ENCODE results near the gene DIP2A. TPM values are rescaled to one million over a fixed set of nuclear protein-coding genes. Genes with fewer than 3 reads are reported as not detected.
A peak's percentile ranks its signal among the peaks of the same experiment; 100 is the strongest.
"Not testable (repeated sequence)": the region's sequence is repeated elsewhere in the genome, so short reads cannot be mapped to it uniquely, and the experiment has no call there.

Gene DIP2A
- total RNA-seq, 2 experiments from 2014 or later, result 32.0 to 35.3 TPM

GRCh38 chr21:46498335-46499050 is 39.8 kb downstream of the DIP2A start:
- Mint-ChIP-seq H3K36me3 (peaks cover 29% of the 10 kb centered on the region), H3K27ac (no peak overlapping the region), H3K4me1 (ENCODE audit: low read depth) (peaks cover 21% of the 10 kb centered on the region), H3K4me3 (no peak overlapping the region), H3K27me3 (no peaks in the 10 kb centered on the region), H3K9me3 (no peaks in the 10 kb centered on the region)
- POLR2A ChIA-PET, result interaction anchor here (1.1 kb wide), 1 partner anchor 41 kb away, joined by 3 read pairs; no protein-coding TSS in a partner anchor
- CTCF ChIA-PET, result interaction anchor here (0.7 kb wide), 1 partner anchor 184 kb away, joined by 3 read pairs; no protein-coding TSS in a partner anchor
- intact Hi-C loops (cut with micrococcal nuclease), result no loop called here
- no peak for DNase-seq

DNA sequence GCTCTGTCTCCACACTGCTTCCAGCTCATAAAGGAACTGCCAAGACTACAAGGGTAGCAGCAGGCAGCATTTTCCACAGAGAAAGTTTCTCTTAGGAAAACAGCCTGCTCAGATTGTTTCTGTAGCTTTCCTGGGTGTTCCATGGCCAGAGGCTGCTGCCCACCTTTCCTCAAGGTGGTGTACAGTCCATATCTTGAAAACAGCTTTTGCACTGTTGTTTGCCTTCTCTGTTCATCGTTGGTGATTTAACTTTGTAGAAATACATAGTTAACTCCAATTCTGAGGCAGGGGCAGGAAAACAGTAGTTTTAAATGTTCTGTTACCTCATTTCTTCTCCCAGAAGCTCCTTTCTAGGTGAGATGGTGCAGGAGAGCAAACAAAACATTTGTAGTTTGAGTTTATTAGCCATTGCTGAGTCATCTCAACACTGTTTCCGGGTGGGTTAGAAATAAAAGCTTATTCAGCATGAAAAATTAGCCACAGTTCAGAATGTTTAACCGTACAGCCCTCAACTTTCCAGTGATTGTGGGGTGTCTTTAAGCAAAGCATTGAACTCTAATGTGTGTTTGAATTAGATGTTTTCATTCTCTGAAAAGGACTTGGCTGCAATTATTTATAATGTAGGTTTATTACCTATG is 41.7 kb downstream of the DIP2A start:
- intact Hi-C loops (cut with micrococcal nuclease), result no loop called here
- Mint-ChIP-seq H3K27ac (peak overlapping the region; percentile 7), H3K4me3 (no peak overlapping the region), H3K4me1 (ENCODE audit: low read depth) (peaks cover 29% of the 10 kb centered on the region), H3K36me3 (peaks cover 26% of the 10 kb centered on the region), H3K9me3 (no peaks in the 10 kb centered on the region), H3K27me3 (no peaks in the 10 kb centered on the region)
- ChIA-PET CTCF (no interaction called here), POLR2A (interaction anchor here (1.0 to 1.7 kb wide), 3 partner anchors 10 to 43 kb away, joined by 3 to 5 read pairs (median 3); no protein-coding TSS in a partner anchor)
- DNase-seq, result no peak

DNA sequence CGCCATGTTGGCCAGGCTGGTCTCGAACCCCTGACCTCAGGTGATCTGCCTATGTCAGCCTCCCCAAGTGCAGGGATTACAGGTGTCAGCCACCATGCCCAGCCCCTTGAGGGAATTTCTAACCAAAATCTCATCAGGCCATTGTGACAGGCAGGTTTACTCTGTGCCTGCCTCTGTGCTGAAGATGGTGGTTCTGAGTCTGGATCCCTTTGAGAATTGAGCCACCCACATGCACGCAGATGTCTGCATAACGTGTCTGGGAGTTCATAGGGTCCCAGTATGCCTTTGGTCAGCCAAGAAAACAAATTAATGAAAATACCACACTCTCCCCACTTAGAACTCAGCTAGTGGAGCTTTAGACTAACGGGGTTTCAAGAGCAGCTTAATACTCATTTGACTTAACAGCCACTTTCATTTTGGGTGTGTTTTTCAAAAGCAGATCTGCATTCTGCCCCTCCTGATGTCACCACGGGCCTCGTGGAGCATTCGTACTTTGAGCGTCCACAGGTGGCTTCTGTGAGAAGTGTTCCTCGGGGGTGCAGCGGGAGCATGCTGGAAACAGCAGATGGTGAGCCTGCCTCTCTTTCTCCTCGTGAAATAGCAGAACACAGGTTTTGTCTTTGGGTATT is 45.3 kb downstream of the DIP2A start:
- ChIA-PET POLR2A (no interaction called here), CTCF (no interaction called here)
- Mint-ChIP-seq H3K9me3 (no peaks in the 10 kb centered on the region), H3K4me1 (ENCODE audit: low read depth) (peaks cover 32% of the 10 kb centered on the region), H3K4me3 (no peak overlapping the region), H3K27me3 (no peaks in the 10 kb centered on the region), H3K27ac (peak overlapping the region; percentile 51), H3K36me3 (peaks cover 20% of the 10 kb centered on the region)
- intact Hi-C loops (cut with micrococcal nuclease), result no loop called here
- DNase-seq, result no peak

- ChIA-PET CTCF (no interaction called here), POLR2A (no interaction called here)
- peaks cover 29% of the 10 kb centered on the region for H3K4me1 Mint-ChIP-seq (ENCODE audit: low read depth)
- no peaks in the 10 kb centered on the region for H3K9me3 Mint-ChIP-seq
- DNase-seq, result no peak
- H3K27me3 Mint-ChIP-seq, result no peaks in the 10 kb centered on the region
- H3K4me3 Mint-ChIP-seq, result no peak overlapping the region
- H3K36me3 Mint-ChIP-seq, result peaks cover 17% of the 10 kb centered on the region
- H3K27ac Mint-ChIP-seq, result no peak overlapping the region
- intact Hi-C loops (cut with micrococcal nuclease), result no loop called here
These were observed 46.0 kb downstream of the DIP2A start for GRCh38 chr21:46504666-46505065.

DNA sequence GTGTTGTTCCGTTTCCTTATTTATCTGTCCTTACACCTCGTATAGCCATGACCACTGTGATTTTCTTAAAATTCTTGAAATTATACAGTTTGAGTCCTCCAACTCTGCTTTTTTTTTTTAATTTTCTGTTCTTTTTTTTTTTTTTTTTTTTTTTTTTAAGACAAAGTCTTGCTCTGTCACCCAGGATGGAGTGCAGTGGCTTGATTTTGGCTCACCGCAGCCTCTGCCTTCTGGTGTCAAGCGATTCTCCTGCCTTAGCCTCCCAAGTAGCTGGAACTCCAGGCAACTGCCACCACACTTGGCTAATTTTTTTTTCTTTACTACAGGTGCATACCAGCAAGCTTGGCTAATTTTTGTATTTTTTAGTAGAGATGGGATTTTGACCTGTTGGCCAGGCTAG is 48.9 kb downstream of the DIP2A start:
- Mint-ChIP-seq H3K27me3 (no peaks in the 10 kb centered on the region), H3K4me3 (no peak overlapping the region), H3K9me3 (no peaks in the 10 kb centered on the region), H3K4me1 (ENCODE audit: low read depth) (peaks cover 16% of the 10 kb centered on the region), H3K36me3 (peaks cover 23% of the 10 kb centered on the region), H3K27ac (no peak overlapping the region)
- POLR2A ChIA-PET, result no interaction called here
- no peak for DNase-seq
- intact Hi-C loops (cut with micrococcal nuclease), result no loop called here
- CTCF ChIA-PET, result no interaction called here

GRCh38 chr21:46509741-46510502 is 51.2 kb downstream of the DIP2A start:
- no peaks in the 10 kb centered on the region for H3K9me3 Mint-ChIP-seq
- intact Hi-C loops (cut with micrococcal nuclease), result no loop called here
- POLR2A ChIA-PET, result interaction anchor here (0.9 kb wide), 1 partner anchor 9 kb away, joined by 3 read pairs; no protein-coding TSS in a partner anchor
- CTCF ChIA-PET, result no interaction called here
- peaks cover 8% of the 10 kb centered on the region for H3K4me1 Mint-ChIP-seq (ENCODE audit: low read depth)
- peaks cover 22% of the 10 kb centered on the region for H3K36me3 Mint-ChIP-seq
- no peak overlapping the region for H3K27ac Mint-ChIP-seq
- H3K4me3 Mint-ChIP-seq, result no peak overlapping the region
- no peak for DNase-seq
- H3K27me3 Mint-ChIP-seq, result no peaks in the 10 kb centered on the region

GRCh38 chr21:46515109-46515508 is 56.4 kb downstream of the DIP2A start:
- no peak overlapping the region for H3K4me3 Mint-ChIP-seq
- DNase-seq, result peak; percentile 19
- H3K4me1 Mint-ChIP-seq (ENCODE audit: low read depth), result peaks cover 7% of the 10 kb centered on the region
- H3K27me3 Mint-ChIP-seq, result no peaks in the 10 kb centered on the region
- ChIA-PET CTCF (no interaction called here), POLR2A (no interaction called here)
- peak overlapping the region; percentile 38 for H3K27ac Mint-ChIP-seq
- intact Hi-C loops (cut with micrococcal nuclease), result no loop called here
- H3K9me3 Mint-ChIP-seq, result no peaks in the 10 kb centered on the region
- H3K36me3 Mint-ChIP-seq, result peaks cover 27% of the 10 kb centered on the region

DNA sequence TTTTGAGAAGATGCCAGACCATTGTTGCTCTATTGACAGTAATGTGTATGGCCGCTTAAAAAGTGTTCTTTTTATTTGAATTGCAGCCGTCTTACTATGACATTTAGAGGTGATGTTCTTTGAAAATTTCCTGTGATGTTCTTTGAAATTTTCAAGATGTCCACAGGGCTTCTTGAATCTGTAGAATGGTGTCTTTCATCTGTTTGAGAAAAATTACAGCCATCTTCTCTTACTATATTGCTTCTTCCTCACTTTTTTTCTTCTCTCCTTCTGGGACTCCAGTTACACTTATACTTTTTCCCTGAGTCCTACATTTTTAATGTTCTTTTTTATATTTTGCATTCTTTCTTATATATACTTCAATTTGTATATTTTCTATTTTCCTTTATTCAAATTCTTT is 57.4 kb downstream of the DIP2A start:
- Mint-ChIP-seq H3K4me1 (ENCODE audit: low read depth) (peaks cover 7% of the 10 kb centered on the region), H3K4me3 (no peak overlapping the region), H3K27ac (no peak overlapping the region), H3K27me3 (no peaks in the 10 kb centered on the region), H3K9me3 (no peaks in the 10 kb centered on the region), H3K36me3 (peaks cover 28% of the 10 kb centered on the region)
- CTCF ChIA-PET, result no interaction called here
- no peak for DNase-seq
- intact Hi-C loops (cut with micrococcal nuclease), result no loop called here
- POLR2A ChIA-PET, result interaction anchor here (0.7 kb wide), 1 partner anchor 44 kb away, joined by 3 read pairs; no protein-coding TSS in a partner anchor

GRCh38 chr21:46517361-46517760 is 58.7 kb downstream of the DIP2A start:
- H3K27ac Mint-ChIP-seq, result no peak overlapping the region

DNA sequence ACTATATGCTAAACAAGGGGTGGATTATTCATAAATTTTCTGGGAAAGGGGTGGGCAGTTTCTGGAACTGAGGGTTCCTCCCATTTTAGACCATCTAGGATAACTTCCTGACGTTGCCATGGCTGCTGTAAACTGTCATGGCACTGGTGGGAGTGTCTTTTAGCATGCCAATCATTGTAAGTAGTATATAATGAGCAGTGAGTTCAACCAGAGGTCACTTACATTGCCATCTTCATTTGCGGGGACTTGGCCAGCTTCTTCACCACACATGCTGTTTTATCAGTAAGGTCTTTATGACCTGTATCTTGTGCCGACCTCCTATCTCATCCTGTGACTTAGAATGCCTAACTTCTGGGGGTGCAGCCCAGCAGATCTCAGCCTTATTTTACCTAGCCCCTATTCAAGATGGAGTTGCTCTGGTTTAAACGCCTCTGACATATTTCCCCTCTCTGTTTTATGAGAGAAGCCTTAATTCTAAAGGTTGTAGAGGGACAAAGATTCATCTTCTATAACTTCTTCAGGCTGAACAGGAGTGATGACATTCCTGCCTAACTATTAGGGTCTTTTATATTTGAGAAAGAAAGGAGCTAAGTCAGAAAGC is 60.4 kb downstream of the DIP2A start:
- POLR2A ChIA-PET, result no interaction called here
- CTCF ChIA-PET, result no interaction called here
- intact Hi-C loops (cut with micrococcal nuclease), result no loop called here

More at GRCh38 chr21:46517361-46517760, 58.7 kb downstream of the DIP2A start:
- H3K9me3 Mint-ChIP-seq, result no peaks in the 10 kb centered on the region
- peaks cover 26% of the 10 kb centered on the region for H3K36me3 Mint-ChIP-seq
- intact Hi-C loops (cut with micrococcal nuclease), result no loop called here
- peaks cover 7% of the 10 kb centered on the region for H3K4me1 Mint-ChIP-seq (ENCODE audit: low read depth)
- H3K4me3 Mint-ChIP-seq, result no peak overlapping the region
- H3K27me3 Mint-ChIP-seq, result no peaks in the 10 kb centered on the region
- no peak for DNase-seq
- ChIA-PET CTCF (interaction anchor here (1.2 kb wide), 1 partner anchor 36 kb away, joined by 3 read pairs; no protein-coding TSS in a partner anchor), POLR2A (no interaction called here)

DNA sequence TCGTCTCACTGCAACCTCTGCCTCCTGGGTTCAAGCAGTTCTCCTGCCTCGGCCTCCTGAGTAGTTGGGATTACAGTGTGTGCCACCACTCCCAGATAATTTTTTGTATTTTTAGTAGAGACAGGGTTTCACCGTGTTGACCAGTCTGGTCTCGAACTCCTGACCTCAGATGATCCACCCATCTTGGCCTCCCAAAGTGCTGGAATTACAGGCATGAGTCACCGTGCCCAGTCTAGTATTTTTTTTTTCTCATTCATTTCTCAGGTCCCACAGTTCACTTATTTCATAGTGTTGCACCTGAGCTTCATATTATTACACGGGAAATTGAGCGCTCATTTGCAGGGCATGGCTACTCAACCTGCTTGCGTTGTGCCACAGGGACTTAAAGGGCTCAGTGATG is 68.7 kb downstream of the DIP2A start:
- H3K9me3 Mint-ChIP-seq; intact Hi-C loops (cut with micrococcal nuclease); H3K27ac Mint-ChIP-seq; H3K27me3 Mint-ChIP-seq; CTCF ChIA-PET; H3K4me3 Mint-ChIP-seq; H3K4me1 Mint-ChIP-seq (ENCODE audit: low read depth); POLR2A ChIA-PET; DNase-seq: not testable (repeated sequence)
- peaks cover 11% of the 10 kb centered on the region for H3K36me3 Mint-ChIP-seq

More for the DNA sequence above, 60.4 kb downstream of the DIP2A start:
- Mint-ChIP-seq H3K9me3 (no peaks in the 10 kb centered on the region), H3K4me3 (no peak overlapping the region), H3K27ac (no peak overlapping the region), H3K4me1 (ENCODE audit: low read depth) (peaks cover 7% of the 10 kb centered on the region), H3K36me3 (peaks cover 22% of the 10 kb centered on the region), H3K27me3 (no peaks in the 10 kb centered on the region)
- no peak for DNase-seq

GRCh38 chr21:46527801-46528200 is 69.1 kb downstream of the DIP2A start:
- Mint-ChIP-seq H3K9me3 (no peaks in the 10 kb centered on the region), H3K4me3 (no peak overlapping the region), H3K4me1 (ENCODE audit: low read depth) (peaks cover 4% of the 10 kb centered on the region), H3K27ac (no peak overlapping the region), H3K36me3 (peaks cover 12% of the 10 kb centered on the region), H3K27me3 (no peaks in the 10 kb centered on the region)
- intact Hi-C loops (cut with micrococcal nuclease), result no loop called here
- CTCF ChIA-PET, result no interaction called here
- DNase-seq, result no peak
- POLR2A ChIA-PET, result no interaction called here

All from activated CD4-positive, alpha-beta memory T cell treated with anti-CD3 and anti-CD28 coated beads for 36 hours (primary cell).